Measurements from ENCODE around the gene NR3C2.

- TF ChIP-seq, protein P1, sequence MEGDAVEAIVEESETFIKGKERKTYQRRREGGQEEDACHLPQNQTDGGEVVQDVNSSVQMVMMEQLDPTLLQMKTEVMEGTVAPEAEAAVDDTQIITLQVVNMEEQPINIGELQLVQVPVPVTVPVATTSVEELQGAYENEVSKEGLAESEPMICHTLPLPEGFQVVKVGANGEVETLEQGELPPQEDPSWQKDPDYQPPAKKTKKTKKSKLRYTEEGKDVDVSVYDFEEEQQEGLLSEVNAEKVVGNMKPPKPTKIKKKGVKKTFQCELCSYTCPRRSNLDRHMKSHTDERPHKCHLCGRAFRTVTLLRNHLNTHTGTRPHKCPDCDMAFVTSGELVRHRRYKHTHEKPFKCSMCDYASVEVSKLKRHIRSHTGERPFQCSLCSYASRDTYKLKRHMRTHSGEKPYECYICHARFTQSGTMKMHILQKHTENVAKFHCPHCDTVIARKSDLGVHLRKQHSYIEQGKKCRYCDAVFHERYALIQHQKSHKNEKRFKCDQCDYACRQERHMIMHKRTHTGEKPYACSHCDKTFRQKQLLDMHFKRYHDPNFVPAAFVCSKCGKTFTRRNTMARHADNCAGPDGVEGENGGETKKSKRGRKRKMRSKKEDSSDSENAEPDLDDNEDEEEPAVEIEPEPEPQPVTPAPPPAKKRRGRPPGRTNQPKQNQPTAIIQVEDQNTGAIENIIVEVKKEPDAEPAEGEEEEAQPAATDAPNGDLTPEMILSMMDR (IDR thresholded peaks at IDR 0.05), result no peak
- TF ChIP-seq POLR2A (IDR thresholded peaks at IDR 0.05), result no peak
- no peak for TF ChIP-seq POLR2AphosphoS5 (IDR thresholded peaks at IDR 0.05)
Measured at GRCh38 chr4:148453833-148454232, 11.6 kb upstream of the NR3C2 start.

Measured in prostate gland (tissue), 2 donors.